Adrenal gland (tissue), 5 donors: Measurements from ENCODE around the gene ITPK1.
"Not testable (repeated sequence)": the region's sequence is repeated elsewhere in the genome, so short reads cannot be mapped to it uniquely, and the experiment has no call there.

Experiments used
- POLR2A ChIP-seq, 2 donors: fragments of 450-650 bp; IDR thresholded peaks; one replicate each; pipeline ENCODE4 v1.6.1; 2017; ENCODE audit warnings: antibody characterized with exemption in 2 of 2, mild to moderate bottlenecking in 2 of 2, moderate library complexity in 1 of 2
- TF ChIP-seq, protein P1 (sequence below), 6 experiments: fragments of 450-650 bp in 4 of 6; fragments of 200-600 bp in 2 of 6; sonication (generic) in 1 of 6; IDR thresholded peaks; 1 replicate in 5 of 6; 2 replicates in 1 of 6; pipeline versions ENCODE4 v1.5.1 to v1.8.0; 2016 to 2021; ENCODE audit warnings: antibody characterized with exemption in 6 of 6, mild to moderate bottlenecking in 2 of 6, moderate library complexity in 1 of 6
- donor health status: DM: no; HTN: no; CAD: no.

GRCh38 chr14:93062013-93062412 is 53.7 kb downstream of the ITPK1 start:
- TF ChIP-seq, protein P1, sequence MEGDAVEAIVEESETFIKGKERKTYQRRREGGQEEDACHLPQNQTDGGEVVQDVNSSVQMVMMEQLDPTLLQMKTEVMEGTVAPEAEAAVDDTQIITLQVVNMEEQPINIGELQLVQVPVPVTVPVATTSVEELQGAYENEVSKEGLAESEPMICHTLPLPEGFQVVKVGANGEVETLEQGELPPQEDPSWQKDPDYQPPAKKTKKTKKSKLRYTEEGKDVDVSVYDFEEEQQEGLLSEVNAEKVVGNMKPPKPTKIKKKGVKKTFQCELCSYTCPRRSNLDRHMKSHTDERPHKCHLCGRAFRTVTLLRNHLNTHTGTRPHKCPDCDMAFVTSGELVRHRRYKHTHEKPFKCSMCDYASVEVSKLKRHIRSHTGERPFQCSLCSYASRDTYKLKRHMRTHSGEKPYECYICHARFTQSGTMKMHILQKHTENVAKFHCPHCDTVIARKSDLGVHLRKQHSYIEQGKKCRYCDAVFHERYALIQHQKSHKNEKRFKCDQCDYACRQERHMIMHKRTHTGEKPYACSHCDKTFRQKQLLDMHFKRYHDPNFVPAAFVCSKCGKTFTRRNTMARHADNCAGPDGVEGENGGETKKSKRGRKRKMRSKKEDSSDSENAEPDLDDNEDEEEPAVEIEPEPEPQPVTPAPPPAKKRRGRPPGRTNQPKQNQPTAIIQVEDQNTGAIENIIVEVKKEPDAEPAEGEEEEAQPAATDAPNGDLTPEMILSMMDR (IDR thresholded peaks at IDR 0.05) = not testable (repeated sequence)
- not testable (repeated sequence) for TF ChIP-seq POLR2A (IDR thresholded peaks at IDR 0.05)
